Prostate gland (tissue), 2 donors: Measurements from ENCODE around the gene ATG7.

Experiments used
- CTCF ChIP-seq, 4 experiments: fragments of 200-600 bp in 2 of 4; fragments of 450-650 bp in 2 of 4; sonication (generic) in 2 of 4; IDR thresholded peaks; 1 replicate in 3 of 4; 2 replicates in 1 of 4; pipeline ENCODE4 v1.5.1; 2016 to 2019; ENCODE audit warnings: antibody characterized with exemption in 4 of 4, mild to moderate bottlenecking in 2 of 4, moderate library complexity in 2 of 4
- POLR2A ChIP-seq: fragments of 450-650 bp; IDR thresholded peaks from one replicate; pipeline ENCODE4 v1.6.1; 2016; ENCODE audit warnings: antibody characterized with exemption, mild to moderate bottlenecking
- POLR2AphosphoS5 ChIP-seq: sonication (generic); formaldehyde crosslinking; IDR thresholded peaks from one replicate; pipeline ENCODE4 v1.6.1; 2017; ENCODE audit warnings: antibody characterized with exemption

GRCh38 chr3:11558918-11559815 is 287.0 kb downstream of the ATG7 start:
- TF ChIP-seq CTCF (IDR thresholded peaks at IDR 0.05) (no peak), POLR2A (no peak), POLR2AphosphoS5 (no peak)
